ENCODE results near the gene TCF20.

TCF20 gene

DNA sequence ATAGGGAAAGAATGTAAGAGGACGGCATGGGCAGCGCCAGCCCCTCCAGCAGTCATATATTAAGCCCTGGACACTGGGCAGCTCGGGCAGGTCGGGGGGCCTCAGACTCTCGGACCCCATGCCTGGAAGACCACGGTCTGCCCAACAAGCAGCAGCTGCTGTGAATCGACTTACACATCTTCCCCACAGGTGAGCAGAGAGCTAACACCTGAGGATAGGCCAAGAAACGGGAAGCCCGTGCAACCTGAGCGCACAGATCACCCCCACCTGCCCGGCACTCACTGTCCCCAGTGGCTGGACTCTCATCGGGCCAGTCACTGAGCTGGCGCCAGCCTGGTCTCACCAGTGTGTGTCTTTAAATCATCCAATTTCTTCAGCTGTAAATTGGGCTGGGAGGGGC is 4.7 kb upstream of the TCF20 start:
- DNase-seq (ENCODE audit: low read depth in 1 of 2, low spot score in 1 of 2), result no peak
- TF ChIP-seq JUND (IDR thresholded peaks at IDR 0.05; ENCODE audit: low read depth), result no peak
- in situ Hi-C loops (cut with HindIII; ENCODE audit: low pct_unique_long_range_greater_than_20kb, low sequenced_read_pairs), result no loop called here

GRCh38 chr22:42273855-42274451 is 3.5 kb upstream of the TCF20 start:
- no peak for DNase-seq (ENCODE audit: low read depth in 1 of 2, low spot score in 1 of 2)
- in situ Hi-C loops (cut with HindIII; ENCODE audit: low pct_unique_long_range_greater_than_20kb, low sequenced_read_pairs), result no loop called here
- no peak for TF ChIP-seq JUND (IDR thresholded peaks at IDR 0.05; ENCODE audit: low read depth)

GRCh38 chr22:42272431-42272999 is 2.1 kb upstream of the TCF20 start:
- TF ChIP-seq JUND (IDR thresholded peaks at IDR 0.05; ENCODE audit: low read depth), result no peak
- in situ Hi-C loops (cut with HindIII; ENCODE audit: low pct_unique_long_range_greater_than_20kb, low sequenced_read_pairs), result no loop called here
- DNase-seq (ENCODE audit: low read depth in 1 of 2, low spot score in 1 of 2), result no peak

DNA sequence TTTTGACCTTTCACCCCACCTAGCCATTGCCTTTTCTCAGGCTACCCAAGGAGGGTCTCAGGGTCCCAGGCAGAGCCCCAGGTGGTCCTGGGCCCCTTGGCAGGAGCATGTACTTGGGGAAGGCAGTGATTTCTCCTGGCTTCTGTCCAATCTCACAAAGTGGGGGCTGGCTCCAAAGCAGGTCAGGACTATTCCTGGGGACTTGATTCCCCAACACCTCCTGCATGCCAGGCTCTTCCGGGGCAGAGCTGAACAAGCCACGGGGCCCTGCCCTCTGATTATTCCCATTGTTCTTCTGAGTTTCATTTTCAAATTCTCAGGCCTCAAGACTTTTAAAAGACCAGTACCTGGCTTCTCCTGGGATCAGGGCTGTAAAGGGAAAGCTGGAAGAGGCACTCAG is 1.5 kb upstream of the TCF20 start:
- TF ChIP-seq JUND (IDR thresholded peaks at IDR 0.05; ENCODE audit: low read depth), result no peak
- DNase-seq (ENCODE audit: low read depth in 1 of 2, low spot score in 1 of 2), result no peak
- in situ Hi-C loops (cut with HindIII; ENCODE audit: low pct_unique_long_range_greater_than_20kb, low sequenced_read_pairs), result no loop called here

- no peak for DNase-seq (ENCODE audit: low read depth in 1 of 2, low spot score in 1 of 2)
- no peak for TF ChIP-seq JUND (IDR thresholded peaks at IDR 0.05; ENCODE audit: low read depth)
- in situ Hi-C loops (cut with HindIII; ENCODE audit: low pct_unique_long_range_greater_than_20kb, low sequenced_read_pairs), result no loop called here
Observed at GRCh38 chr22:42271191-42271813, 849 bp upstream of the TCF20 start.

GRCh38 chr22:42270176-42270509 is 310 bp downstream of the TCF20 start:
- peak in 1 of 2 experiments; percentile 31 for DNase-seq (ENCODE audit: low read depth in 1 of 2, low spot score in 1 of 2)
- TF ChIP-seq JUND (IDR thresholded peaks at IDR 0.05; ENCODE audit: low read depth), result no peak
- in situ Hi-C loops (cut with HindIII; ENCODE audit: low pct_unique_long_range_greater_than_20kb, low sequenced_read_pairs), result no loop called here

- TF ChIP-seq JUND (IDR thresholded peaks at IDR 0.05; ENCODE audit: low read depth), result no peak
- peak; percentile 67 to 73 for DNase-seq (ENCODE audit: low read depth in 1 of 2, low spot score in 1 of 2)
- in situ Hi-C loops (cut with HindIII; ENCODE audit: low pct_unique_long_range_greater_than_20kb, low sequenced_read_pairs), result no loop called here
Observed at GRCh38 chr22:42269432-42270175, 849 bp downstream of the TCF20 start.

DNA sequence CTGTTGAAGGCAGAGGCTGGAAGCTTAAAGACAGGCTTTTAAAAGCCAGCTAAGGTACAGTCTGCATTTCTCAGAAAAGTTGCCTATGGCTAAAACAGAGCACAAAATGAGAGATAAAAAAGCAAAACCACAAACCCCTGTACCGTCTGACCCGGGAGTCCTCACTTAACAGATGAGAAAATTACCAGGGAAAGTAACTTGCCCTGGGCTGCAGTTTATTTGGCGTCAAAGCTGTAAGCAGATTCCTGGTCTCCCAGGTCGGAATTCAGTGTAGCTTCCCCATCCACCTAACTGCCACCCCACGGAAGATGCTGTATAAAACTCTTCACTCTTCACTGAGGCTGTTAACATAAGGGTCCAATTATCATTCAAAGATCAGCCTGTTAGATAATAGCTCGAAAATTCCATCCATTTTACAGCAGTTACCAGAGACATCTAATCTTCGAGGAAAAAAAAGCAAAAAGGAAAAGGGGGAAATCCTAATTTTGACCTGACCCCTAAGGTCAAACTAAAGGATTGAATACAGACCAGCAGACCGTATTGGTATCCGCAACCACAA is 1.5 kb downstream of the TCF20 start:
- DNase-seq (ENCODE audit: low read depth in 1 of 2, low spot score in 1 of 2), result no peak
- no peak for TF ChIP-seq JUND (IDR thresholded peaks at IDR 0.05; ENCODE audit: low read depth)
- in situ Hi-C loops (cut with HindIII; ENCODE audit: low pct_unique_long_range_greater_than_20kb, low sequenced_read_pairs), result no loop called here

GRCh38 chr22:42265321-42265720 is 5.1 kb downstream of the TCF20 start:
- in situ Hi-C loops (cut with HindIII; ENCODE audit: low pct_unique_long_range_greater_than_20kb, low sequenced_read_pairs), result no loop called here
- no peak for TF ChIP-seq JUND (IDR thresholded peaks at IDR 0.05; ENCODE audit: low read depth)
- DNase-seq (ENCODE audit: low read depth in 1 of 2, low spot score in 1 of 2), result no peak

GRCh38 chr22:42263944-42264343 is 6.5 kb downstream of the TCF20 start:
- TF ChIP-seq JUND (IDR thresholded peaks at IDR 0.05; ENCODE audit: low read depth), result no peak
- in situ Hi-C loops (cut with HindIII; ENCODE audit: low pct_unique_long_range_greater_than_20kb, low sequenced_read_pairs), result no loop called here
- no peak for DNase-seq (ENCODE audit: low read depth in 1 of 2, low spot score in 1 of 2)

DNA sequence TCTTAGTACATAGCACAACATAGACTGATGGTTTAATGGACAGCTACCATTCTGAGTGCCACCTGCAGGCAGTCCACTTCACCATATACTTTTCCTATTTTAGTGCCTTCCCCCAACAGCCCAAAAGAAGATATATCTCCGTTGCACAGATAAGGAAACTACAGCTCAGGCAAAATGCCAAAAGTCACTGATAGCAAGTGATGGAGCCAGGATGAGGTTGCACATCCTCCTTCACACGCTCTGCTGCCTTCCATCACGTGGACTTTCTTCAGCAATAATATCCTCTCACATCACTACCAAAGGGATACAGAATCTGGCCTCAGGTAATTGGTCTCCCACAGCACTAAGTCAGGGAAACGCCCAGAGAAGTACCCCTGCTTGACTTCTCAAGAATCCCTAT is 7.5 kb downstream of the TCF20 start:
- in situ Hi-C loops (cut with HindIII; ENCODE audit: low pct_unique_long_range_greater_than_20kb, low sequenced_read_pairs), result no loop called here
- TF ChIP-seq JUND (IDR thresholded peaks at IDR 0.05; ENCODE audit: low read depth), result no peak
- no peak for DNase-seq (ENCODE audit: low read depth in 1 of 2, low spot score in 1 of 2)

GRCh38 chr22:42261296-42261695 is 9.2 kb downstream of the TCF20 start:
- no peak for DNase-seq (ENCODE audit: low read depth in 1 of 2, low spot score in 1 of 2)
- no peak for TF ChIP-seq JUND (IDR thresholded peaks at IDR 0.05; ENCODE audit: low read depth)
- in situ Hi-C loops (cut with HindIII; ENCODE audit: low pct_unique_long_range_greater_than_20kb, low sequenced_read_pairs), result no loop called here

DNA sequence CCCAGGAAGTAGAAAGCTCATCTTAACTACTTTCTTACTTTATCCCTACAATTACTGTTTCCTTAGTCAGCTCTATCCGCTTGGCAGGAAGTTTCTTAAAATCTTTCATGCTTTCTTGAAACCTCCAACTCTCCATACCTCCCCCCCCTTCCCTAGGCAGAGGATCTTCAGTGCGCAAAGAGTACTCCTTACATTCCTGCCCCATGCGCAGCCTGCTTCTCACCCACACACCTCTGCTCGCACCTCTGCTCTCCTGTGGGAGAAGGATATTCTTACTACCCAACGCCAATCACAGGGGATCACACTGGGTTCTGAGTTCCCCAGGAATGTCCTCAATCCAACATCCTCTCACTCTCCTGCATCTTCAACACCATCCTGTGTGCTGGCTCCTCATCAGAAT is 12.3 kb downstream of the TCF20 start:
- TF ChIP-seq JUND (IDR thresholded peaks at IDR 0.05; ENCODE audit: low read depth), result no peak
- no peak for DNase-seq (ENCODE audit: low read depth in 1 of 2, low spot score in 1 of 2)
- in situ Hi-C loops (cut with HindIII; ENCODE audit: low pct_unique_long_range_greater_than_20kb, low sequenced_read_pairs), result no loop called here
